ENCODE results near the gene PCSK5. TPM values are rescaled to one million over a fixed set of nuclear protein-coding genes. Genes with fewer than 3 reads are reported as not detected.

The PCSK5 gene
- total RNA-seq, 1 donor from 2014 or later, result 8.9 TPM

DNA sequence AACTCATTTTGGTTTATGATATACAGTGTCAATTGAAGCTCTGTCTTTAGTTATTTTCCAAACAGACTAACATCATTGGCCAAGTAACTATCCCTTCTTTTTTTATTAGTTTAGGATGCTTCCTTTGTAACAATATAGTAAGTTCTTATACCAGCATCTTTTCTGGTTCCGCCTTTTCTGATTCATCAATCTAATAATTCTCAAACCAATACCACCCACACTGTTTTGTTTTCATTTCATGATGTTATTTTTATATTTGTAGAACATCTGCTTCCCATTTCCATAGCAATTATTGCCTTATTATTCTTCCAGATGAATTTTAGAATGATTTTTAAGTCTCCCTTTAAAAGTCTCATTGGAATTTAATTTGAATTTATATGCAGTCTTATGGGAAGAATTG lies 285.7 kb downstream of the PCSK5 start:
- TF ChIP-seq, protein P1, sequence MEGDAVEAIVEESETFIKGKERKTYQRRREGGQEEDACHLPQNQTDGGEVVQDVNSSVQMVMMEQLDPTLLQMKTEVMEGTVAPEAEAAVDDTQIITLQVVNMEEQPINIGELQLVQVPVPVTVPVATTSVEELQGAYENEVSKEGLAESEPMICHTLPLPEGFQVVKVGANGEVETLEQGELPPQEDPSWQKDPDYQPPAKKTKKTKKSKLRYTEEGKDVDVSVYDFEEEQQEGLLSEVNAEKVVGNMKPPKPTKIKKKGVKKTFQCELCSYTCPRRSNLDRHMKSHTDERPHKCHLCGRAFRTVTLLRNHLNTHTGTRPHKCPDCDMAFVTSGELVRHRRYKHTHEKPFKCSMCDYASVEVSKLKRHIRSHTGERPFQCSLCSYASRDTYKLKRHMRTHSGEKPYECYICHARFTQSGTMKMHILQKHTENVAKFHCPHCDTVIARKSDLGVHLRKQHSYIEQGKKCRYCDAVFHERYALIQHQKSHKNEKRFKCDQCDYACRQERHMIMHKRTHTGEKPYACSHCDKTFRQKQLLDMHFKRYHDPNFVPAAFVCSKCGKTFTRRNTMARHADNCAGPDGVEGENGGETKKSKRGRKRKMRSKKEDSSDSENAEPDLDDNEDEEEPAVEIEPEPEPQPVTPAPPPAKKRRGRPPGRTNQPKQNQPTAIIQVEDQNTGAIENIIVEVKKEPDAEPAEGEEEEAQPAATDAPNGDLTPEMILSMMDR (IDR thresholded peaks at IDR 0.05), result no peak
- Mint-ChIP-seq H3K4me3 (ENCODE audit: unreplicated experiment) (no peak overlapping the region), H3K27ac (ENCODE audit: unreplicated experiment) (no peak overlapping the region), H3K9me3 (ENCODE audit: low read depth) (no peaks in the 10 kb centered on the region), H3K27me3 (ENCODE audit: low read depth) (no peaks in the 10 kb centered on the region), H3K36me3 (ENCODE audit: low read depth) (peaks cover 7% of the 10 kb centered on the region), H3K4me1 (ENCODE audit: low read depth) (peaks cover 11% of the 10 kb centered on the region)
- DNase-seq (ENCODE audit: low spot score), result no peak

DNA sequence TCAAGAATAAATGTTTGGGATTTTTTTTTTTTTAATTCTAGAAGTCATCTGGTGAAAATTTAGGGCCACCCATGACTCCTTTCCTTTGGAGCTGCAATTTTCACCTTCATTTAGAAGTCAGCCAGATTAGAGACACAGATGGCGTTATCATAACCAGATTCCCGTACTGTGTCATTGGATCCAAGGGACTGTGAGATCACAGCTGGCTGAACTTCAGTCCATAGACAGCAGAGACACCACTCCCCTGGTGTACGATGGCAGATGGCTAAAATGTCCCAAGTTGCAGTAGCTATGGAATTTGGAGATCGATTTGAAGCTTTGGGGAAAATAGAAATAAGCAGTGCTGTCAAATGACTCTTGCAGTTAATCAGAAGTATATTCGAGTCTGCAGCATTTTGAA lies 287.5 kb downstream of the PCSK5 start:
- H3K27me3 Mint-ChIP-seq (ENCODE audit: low read depth), result no peaks in the 10 kb centered on the region
- no peak for DNase-seq (ENCODE audit: low spot score)
- H3K4me3 Mint-ChIP-seq (ENCODE audit: unreplicated experiment), result no peak overlapping the region
- no peak overlapping the region for H3K27ac Mint-ChIP-seq (ENCODE audit: unreplicated experiment)
- H3K9me3 Mint-ChIP-seq (ENCODE audit: low read depth), result no peaks in the 10 kb centered on the region
- H3K4me1 Mint-ChIP-seq (ENCODE audit: low read depth), result peaks cover 16% of the 10 kb centered on the region
- TF ChIP-seq, protein P1 (IDR thresholded peaks at IDR 0.05), result no peak
- peaks cover 9% of the 10 kb centered on the region for H3K36me3 Mint-ChIP-seq (ENCODE audit: low read depth)

DNA sequence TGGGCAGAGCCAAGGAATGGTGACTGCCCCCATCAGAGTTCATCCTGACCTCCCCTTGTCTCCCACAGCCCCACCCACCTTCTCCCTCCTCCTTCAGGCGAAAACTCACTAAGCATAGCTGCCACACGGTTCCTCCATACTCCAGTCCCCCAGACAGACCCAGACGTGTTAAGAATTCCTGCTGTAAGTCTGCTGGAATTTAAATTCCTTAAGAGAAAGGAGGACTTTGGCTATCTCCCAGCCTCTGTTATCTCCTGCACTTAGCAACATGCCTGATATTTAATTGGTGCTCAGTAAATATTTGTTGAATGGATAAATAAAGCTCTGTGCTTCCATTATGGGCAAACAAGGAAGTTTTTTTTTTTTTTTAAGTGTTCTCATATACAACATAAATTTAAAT lies 290.1 kb downstream of the PCSK5 start:
- TF ChIP-seq, protein P1 (IDR thresholded peaks at IDR 0.05), result no peak
- Mint-ChIP-seq H3K9me3 (ENCODE audit: low read depth) (no peaks in the 10 kb centered on the region), H3K4me1 (ENCODE audit: low read depth) (peaks cover 16% of the 10 kb centered on the region), H3K27ac (ENCODE audit: unreplicated experiment) (peak overlapping the region; percentile 28), H3K36me3 (ENCODE audit: low read depth) (peaks cover 5% of the 10 kb centered on the region), H3K27me3 (ENCODE audit: low read depth) (no peaks in the 10 kb centered on the region), H3K4me3 (ENCODE audit: unreplicated experiment) (no peak overlapping the region)
- no peak for DNase-seq (ENCODE audit: low spot score)

DNA sequence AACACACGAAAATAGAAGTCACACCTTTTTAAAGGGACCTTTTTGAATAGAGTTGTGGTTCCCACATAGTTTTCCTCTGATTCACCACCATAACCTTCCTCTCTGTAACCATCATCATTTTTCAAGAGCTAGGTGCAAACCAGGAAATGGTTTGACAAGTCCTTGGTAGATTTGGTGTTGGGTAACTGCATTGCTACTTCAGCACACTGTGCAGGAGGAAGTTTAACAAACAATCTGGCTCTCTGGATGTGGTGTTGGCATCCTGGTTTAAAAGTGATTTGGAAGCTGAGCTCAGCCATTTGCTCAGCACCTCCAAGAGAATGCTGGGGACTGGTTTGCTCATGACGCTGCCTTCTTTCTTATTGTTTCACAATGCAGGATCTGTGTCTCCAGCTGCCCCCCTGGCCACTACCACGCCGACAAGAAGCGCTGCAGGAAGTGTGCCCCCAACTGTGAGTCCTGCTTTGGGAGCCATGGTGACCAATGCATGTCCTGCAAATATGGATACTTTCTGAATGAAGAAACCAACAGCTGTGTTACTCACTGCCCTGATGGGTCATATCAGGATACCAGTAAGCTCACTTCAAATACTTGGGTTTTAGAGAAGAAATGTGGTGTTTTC lies 290.7 kb downstream of the PCSK5 start:
- no peak overlapping the region for H3K27ac Mint-ChIP-seq (ENCODE audit: unreplicated experiment)
- H3K4me3 Mint-ChIP-seq (ENCODE audit: unreplicated experiment), result no peak overlapping the region
- peaks cover 5% of the 10 kb centered on the region for H3K36me3 Mint-ChIP-seq (ENCODE audit: low read depth)
- H3K4me1 Mint-ChIP-seq (ENCODE audit: low read depth), result peaks cover 16% of the 10 kb centered on the region
- no peak for DNase-seq (ENCODE audit: low spot score)
- TF ChIP-seq, protein P1 (IDR thresholded peaks at IDR 0.05), result no peak
- H3K9me3 Mint-ChIP-seq (ENCODE audit: low read depth), result no peaks in the 10 kb centered on the region
- no peaks in the 10 kb centered on the region for H3K27me3 Mint-ChIP-seq (ENCODE audit: low read depth)

DNA sequence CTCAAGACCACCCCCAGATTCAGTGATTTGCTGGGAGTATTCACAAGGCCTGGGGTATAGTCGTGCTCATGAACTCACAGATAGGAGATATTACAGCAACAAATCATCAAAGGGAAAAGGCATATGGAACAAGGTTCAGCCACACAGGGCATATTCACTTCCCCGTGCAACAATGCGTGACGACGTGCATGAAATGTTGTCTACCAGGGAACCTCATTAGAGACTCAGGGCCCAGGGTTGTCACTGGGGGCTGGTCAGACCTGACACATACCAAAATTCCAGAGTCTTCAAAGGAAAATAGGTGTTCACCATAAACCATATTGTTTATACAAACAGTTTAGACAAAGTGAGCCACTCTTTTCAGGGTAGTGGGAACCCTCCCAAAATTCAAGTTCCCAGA lies 291.3 kb downstream of the PCSK5 start:
- H3K4me3 Mint-ChIP-seq (ENCODE audit: unreplicated experiment), result no peak overlapping the region
- DNase-seq (ENCODE audit: low spot score), result no peak
- H3K27me3 Mint-ChIP-seq (ENCODE audit: low read depth), result no peaks in the 10 kb centered on the region
- no peak overlapping the region for H3K27ac Mint-ChIP-seq (ENCODE audit: unreplicated experiment)
- H3K4me1 Mint-ChIP-seq (ENCODE audit: low read depth), result peaks cover 16% of the 10 kb centered on the region
- H3K36me3 Mint-ChIP-seq (ENCODE audit: low read depth), result peaks cover 5% of the 10 kb centered on the region
- TF ChIP-seq, protein P1 (IDR thresholded peaks at IDR 0.05), result no peak
- H3K9me3 Mint-ChIP-seq (ENCODE audit: low read depth), result no peaks in the 10 kb centered on the region
